HG03103 (cell line): Measurements from ENCODE around the gene HOXA1.

Experiments
- ATAC-seq: cut with Tn5 transposase; IDR thresholded peaks from one replicate; pipeline ENCODE4 v1.9.1; 2021; ENCODE audit warnings: low read depth; ENCODE audit not compliant: unreplicated experiment

The HOXA1 gene

GRCh38 chr7:27095897-27096767, at the start of gene HOXA1:
Gene HOXA1 (minus strand): TSS chr7:27096000. CDS start chr7:27095912, 88 bp downstream.
- ATAC-seq: peak; percentile 78

GRCh38 chr7:27145165-27145913, 49.5 kb upstream of the HOXA1 start:
- no peak for ATAC-seq

- no peak for ATAC-seq
Measured at GRCh38 chr7:27144781-27145164, 49.0 kb upstream of the HOXA1 start.

GRCh38 chr7:27143950-27144780, 48.4 kb upstream of the HOXA1 start:
- ATAC-seq: no peak

GRCh38 chr7:27143023-27143949, 47.5 kb upstream of the HOXA1 start, which contains the start of gene HOXA5:
Gene HOXA5 (minus strand): TSS chr7:27143681. CDS start chr7:27143607, 74 bp downstream.
- ATAC-seq: no peak

GRCh38 chr7:27142580-27143022, 46.8 kb upstream of the HOXA1 start:
- ATAC-seq: no peak

- ATAC-seq: no peak
Measured at GRCh38 chr7:27141923-27142579, 46.3 kb upstream of the HOXA1 start.

- ATAC-seq: no peak
Measured at GRCh38 chr7:27141137-27141922, 45.5 kb upstream of the HOXA1 start.

- no peak for ATAC-seq
Measured at GRCh38 chr7:27140126-27140857, 44.5 kb upstream of the HOXA1 start.

- ATAC-seq: no peak
Measured at GRCh38 chr7:27139334-27140125, 43.7 kb upstream of the HOXA1 start.

GRCh38 chr7:27138985-27139333, 43.2 kb upstream of the HOXA1 start:
- ATAC-seq: no peak

- ATAC-seq: no peak
Measured at GRCh38 chr7:27138472-27138871, 42.7 kb upstream of the HOXA1 start.

GRCh38 chr7:27137640-27138315, 42.0 kb upstream of the HOXA1 start:
- ATAC-seq: no peak

GRCh38 chr7:27134392-27134791, 38.6 kb upstream of the HOXA1 start:
- ATAC-seq: no peak

GRCh38 chr7:27133409-27134231, 37.8 kb upstream of the HOXA1 start:
- ATAC-seq: no peak

GRCh38 chr7:27132978-27133377, 37.2 kb upstream of the HOXA1 start:
- no peak for ATAC-seq
